ENCODE data around the gene THOP1.

The THOP1 gene

DNA sequence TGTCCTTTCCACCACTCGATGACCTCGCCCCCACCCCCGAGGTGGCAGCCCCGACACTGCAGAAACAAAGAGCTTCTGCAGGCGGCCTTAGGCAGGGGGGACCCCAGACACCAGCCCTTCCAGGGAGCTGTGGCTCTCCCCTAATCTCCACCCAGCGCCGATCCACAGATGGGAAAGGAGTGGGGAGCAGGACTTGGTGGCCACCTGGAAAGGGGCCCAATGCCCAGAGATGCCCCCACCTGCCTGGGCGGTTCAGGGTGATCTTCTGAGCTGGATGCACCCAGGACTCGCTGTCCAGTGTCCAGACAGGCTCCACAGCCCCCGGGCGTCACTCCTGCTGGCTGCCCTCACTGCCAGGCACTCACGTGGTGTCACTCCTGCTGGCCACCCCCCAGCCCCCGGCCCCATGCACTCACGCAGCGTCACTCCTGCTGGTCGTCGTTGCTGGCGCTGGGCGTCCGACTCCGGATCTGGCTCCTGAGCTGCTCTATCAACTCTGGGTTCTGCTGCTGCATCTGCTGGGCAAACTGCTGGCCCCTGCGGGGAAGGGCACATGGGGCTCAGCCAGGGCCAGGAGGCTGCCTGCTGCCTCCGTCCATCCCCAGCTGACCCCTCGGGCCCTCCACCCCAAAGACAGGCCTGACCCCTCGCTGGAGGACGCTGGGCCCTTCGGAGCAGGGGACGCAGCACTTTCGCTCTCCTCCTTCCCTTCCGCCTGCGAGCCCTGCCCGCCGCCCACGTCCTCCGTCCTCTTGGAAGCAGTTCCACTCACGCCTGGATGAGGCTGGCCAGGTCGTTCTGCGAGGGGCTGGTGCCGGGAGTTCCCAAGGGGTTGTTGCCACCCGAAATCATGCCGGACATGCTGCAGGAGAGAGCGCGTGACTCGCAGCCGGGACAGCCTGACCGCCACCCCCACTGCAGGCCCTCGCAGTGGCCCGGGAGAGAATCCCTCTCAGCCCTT, 28.1 kb upstream of the THOP1 start:
- Mint-ChIP-seq H3K4me1 (ENCODE audit: low read depth) (peaks cover 16% of the 10 kb centered on the region), H3K36me3 (ENCODE audit: low read depth) (peaks cover 86% of the 10 kb centered on the region), H3K27ac (no peak overlapping the region), H3K4me3 (no peak overlapping the region), H3K27me3 (no peaks in the 10 kb centered on the region), H3K9me3 (no peaks in the 10 kb centered on the region)
- DNase-seq: no peak

DNA sequence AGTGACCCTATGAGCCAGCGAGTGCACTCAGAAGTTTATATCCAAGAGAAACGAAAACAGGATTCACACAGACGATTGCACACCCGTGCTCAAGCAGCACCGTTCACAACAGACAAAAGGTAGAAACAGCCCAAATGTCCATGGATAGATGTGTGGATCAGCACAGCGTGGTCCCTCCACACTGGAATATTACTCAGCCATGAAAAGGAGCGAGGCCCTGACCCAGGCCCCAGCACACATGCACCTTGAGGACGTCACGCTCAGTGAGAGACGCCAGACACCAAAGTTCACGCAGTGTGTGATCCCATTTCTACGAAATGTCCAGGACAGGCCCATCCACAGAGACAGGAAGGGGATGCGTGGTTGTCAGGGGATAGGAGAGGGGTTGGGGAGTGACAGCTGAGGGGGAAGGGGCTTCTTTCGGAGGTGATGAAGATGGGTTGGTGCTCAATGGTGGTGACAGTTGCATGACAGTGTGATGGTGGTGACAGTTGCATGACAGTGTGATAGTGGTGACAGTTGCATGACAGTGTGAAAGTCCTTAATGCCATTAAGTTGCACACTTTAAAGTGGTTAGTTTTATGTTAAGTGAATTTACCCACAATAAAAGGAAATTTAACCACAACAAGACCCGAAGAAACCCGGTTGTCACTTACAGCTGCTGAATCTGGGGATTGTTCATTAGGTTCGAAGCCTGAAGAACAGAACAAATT, 26.5 kb upstream of the THOP1 start:
- Mint-ChIP-seq H3K27me3 (no peaks in the 10 kb centered on the region), H3K4me3 (no peak overlapping the region), H3K27ac (no peak overlapping the region), H3K9me3 (no peaks in the 10 kb centered on the region), H3K36me3 (ENCODE audit: low read depth) (peaks cover 90% of the 10 kb centered on the region), H3K4me1 (ENCODE audit: low read depth) (peaks cover 7% of the 10 kb centered on the region)
- no peak for DNase-seq

DNA sequence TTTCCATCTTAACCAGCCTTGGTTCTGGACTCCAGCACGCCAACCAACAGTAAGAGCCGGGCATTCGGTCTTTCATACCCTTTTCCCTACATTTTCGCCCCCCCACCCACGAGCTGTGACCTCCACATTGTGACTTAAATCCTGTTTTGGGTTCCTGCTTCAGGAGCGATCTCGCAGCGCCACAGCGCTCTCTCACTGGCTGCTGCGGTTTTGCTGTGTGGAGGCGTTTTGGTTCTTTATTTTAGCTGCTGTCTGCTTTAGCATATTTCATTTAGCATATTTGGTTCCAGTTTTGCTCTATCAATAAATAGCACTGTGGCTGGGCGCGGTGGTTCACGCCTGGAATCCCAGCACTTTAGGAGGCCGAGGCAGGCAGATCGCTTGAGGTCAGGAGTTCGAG, 25.9 kb upstream of the THOP1 start:
- Mint-ChIP-seq H3K9me3 (no peaks in the 10 kb centered on the region), H3K36me3 (ENCODE audit: low read depth) (peaks cover 89% of the 10 kb centered on the region), H3K27me3 (no peaks in the 10 kb centered on the region), H3K4me1 (ENCODE audit: low read depth) (peaks cover 7% of the 10 kb centered on the region), H3K27ac (no peak overlapping the region), H3K4me3 (no peak overlapping the region)
- no peak for DNase-seq

DNA sequence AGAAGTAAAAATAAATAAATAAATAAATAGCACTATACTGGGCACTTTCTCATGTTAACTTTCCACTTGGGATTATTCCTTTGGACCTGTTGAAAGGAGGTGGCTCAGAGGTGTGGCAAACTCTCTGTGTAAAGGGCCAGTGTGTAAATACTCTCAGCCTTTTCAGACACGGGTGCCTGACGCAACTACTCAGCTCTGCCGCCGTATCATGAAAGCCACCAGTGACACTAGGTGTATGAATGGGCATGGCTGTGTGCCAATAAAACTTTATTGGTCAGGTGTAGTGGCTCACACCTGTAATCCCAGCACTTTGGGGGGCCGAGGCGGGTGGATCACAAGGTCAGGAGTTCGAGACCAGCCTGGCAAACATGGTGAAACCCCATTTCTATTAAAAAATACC, 25.3 kb upstream of the THOP1 start:
- Mint-ChIP-seq H3K36me3 (ENCODE audit: low read depth) (peaks cover 89% of the 10 kb centered on the region), H3K27me3 (no peaks in the 10 kb centered on the region), H3K4me1 (ENCODE audit: low read depth) (peaks cover 7% of the 10 kb centered on the region), H3K4me3 (no peak overlapping the region), H3K9me3 (no peaks in the 10 kb centered on the region), H3K27ac (no peak overlapping the region)
- no peak for DNase-seq

DNA sequence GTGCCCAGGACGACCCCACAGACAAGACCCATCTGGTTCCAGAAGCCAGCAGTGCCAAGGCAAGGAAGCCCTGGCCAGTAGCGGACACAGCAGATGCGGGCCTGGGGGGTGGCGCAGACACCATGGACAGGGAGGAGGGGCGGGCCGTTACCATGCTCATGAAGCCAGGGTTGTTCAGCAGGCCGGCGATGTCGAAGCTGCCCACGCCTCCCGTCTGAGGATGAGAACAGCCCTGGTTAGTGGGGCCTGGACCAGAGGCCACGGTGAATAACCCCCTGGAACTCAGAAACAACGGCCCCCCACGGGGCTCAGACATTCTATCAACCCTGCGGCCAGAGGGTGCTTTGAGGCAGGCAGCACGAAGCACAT, 24.0 kb upstream of the THOP1 start:
- Mint-ChIP-seq H3K4me3 (no peak overlapping the region), H3K9me3 (no peaks in the 10 kb centered on the region), H3K27ac (no peak overlapping the region), H3K4me1 (ENCODE audit: low read depth) (peaks cover 7% of the 10 kb centered on the region), H3K27me3 (no peaks in the 10 kb centered on the region), H3K36me3 (ENCODE audit: low read depth) (peaks cover 87% of the 10 kb centered on the region)
- DNase-seq: no peak

DNA sequence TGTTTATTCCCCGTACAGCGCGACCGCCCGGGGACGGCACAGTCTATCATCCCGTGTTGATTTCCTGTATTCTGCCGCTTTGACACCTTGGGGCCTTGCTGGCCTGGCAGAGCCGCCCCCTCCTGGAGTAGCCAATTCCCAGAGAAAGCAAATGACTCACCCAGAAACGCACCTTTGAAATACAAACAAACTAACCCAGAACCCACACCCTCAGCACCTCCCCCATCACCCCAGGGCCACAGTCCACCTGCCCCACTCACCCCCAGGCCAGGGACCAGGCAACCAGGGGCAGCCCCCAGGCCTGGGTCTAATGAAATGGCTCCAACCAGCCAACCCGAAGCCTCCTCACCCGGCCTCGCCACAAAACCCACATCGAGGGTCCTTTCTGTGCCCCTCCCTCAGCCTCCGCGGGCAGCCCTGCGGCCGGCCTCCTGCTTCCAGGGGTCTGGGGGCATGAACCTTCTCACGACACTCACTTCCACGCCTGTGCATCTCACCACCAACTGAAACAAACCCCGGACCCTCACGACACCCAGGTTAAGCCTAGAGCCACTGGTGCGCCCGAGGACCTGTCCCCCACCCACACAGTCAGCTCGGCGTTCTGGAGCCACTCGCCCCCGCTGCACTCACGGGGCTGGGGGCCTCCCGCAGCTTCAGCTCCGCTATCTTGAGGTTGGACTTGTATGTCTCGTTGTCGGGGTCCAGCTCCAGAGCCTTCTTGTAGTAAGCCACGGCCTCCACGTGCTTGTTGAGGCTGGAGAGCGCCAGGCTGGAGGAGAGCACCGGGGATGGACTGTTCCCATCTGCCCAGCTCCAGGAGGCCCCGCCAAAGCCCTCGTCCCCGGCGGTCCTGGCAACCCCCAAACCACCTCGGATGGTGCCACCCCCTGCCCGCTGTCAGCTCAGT, 23.2 kb upstream of the THOP1 start:
- H3K27me3 Mint-ChIP-seq: no peaks in the 10 kb centered on the region
- peak overlapping the region; percentile 4 for H3K27ac Mint-ChIP-seq
- peaks cover 7% of the 10 kb centered on the region for H3K4me1 Mint-ChIP-seq (ENCODE audit: low read depth)
- peaks cover 86% of the 10 kb centered on the region for H3K36me3 Mint-ChIP-seq (ENCODE audit: low read depth)
- no peaks in the 10 kb centered on the region for H3K9me3 Mint-ChIP-seq
- no peak for DNase-seq
- no peak overlapping the region for H3K4me3 Mint-ChIP-seq

DNA sequence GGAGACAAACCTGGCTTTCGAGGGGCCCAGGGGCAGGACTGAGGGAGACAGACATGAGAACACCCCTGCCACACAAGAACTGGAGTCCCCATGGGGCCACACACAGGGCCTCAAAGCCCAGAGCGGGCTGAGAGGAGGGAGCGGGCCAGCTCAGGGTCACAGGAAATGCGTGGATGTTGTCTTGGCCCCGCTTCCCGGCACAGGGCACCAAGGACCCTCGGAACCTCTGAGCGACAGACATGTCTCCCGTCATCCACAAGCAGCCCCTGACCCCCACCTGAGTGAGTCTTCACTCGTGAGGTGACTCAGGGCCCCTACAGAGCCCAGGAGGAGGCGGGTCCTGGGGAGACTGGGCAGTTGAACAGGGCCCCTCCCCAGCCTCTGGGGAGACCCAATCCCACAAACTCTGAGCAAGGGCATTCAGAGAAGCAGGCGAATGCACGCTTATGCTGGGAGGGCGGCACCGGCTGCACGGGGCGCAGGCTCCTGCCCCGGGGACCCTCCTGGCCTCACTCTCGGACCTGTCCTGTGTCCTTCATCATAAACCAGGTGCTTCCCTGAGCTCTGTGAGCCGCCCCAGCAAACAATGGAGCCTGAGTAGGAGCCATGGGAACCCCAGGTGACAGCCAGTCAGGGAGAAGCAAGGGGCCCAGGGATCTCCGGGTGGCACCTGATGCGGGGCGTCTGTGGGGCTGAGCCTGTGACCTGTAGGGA, 22.4 kb upstream of the THOP1 start:
- Mint-ChIP-seq H3K4me3 (no peak overlapping the region), H3K9me3 (no peaks in the 10 kb centered on the region), H3K27ac (peak overlapping the region; percentile 37), H3K4me1 (ENCODE audit: low read depth) (peaks cover 7% of the 10 kb centered on the region), H3K27me3 (no peaks in the 10 kb centered on the region), H3K36me3 (ENCODE audit: low read depth) (peaks cover 83% of the 10 kb centered on the region)
- no peak for DNase-seq

DNA sequence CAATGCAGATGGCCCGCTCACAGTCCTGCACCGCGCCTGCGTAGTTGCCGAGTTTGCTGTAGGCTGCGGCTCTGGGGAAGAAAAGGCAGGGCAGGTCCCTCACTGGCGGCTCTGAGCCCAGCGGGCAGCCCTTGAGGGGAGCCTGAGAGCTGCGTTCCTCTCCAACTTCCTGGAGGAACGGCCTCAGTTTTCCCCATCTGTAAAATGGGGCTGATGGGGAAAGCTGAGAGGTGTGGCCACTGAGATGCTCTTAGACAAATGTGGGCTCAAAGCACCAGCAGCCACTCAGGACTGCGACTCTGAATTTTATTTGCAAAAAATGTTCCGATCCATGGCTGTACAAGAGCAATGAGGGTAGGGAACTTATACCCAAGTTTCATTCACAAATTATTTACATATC, 21.6 kb upstream of the THOP1 start:
- H3K4me1 Mint-ChIP-seq (ENCODE audit: low read depth): peaks cover 7% of the 10 kb centered on the region
- H3K27ac Mint-ChIP-seq: no peak overlapping the region
- peaks cover 81% of the 10 kb centered on the region for H3K36me3 Mint-ChIP-seq (ENCODE audit: low read depth)
- no peaks in the 10 kb centered on the region for H3K27me3 Mint-ChIP-seq
- H3K4me3 Mint-ChIP-seq: no peak overlapping the region
- no peak for DNase-seq
- H3K9me3 Mint-ChIP-seq: no peaks in the 10 kb centered on the region

DNA sequence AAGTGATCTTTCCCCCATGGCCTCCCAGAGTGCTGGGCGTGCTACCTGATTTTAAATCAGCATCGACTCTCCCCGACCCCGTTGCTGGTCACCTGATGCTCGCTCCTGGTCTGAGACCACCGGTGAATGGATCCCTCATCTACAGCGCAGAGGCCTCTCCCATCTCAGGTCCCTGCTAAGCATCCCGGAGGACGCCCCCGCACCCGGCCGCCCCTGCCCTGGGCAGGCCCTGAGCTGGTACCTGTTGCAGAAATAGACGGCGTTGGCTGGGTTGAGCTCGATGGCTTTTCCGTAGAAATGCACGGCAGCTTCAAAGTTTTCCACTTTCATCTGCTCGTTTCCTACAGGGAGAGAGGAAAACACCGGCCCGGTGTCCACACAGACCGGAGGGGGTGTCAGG, 20.4 kb upstream of the THOP1 start:
- Mint-ChIP-seq H3K36me3 (ENCODE audit: low read depth) (peaks cover 73% of the 10 kb centered on the region), H3K9me3 (no peaks in the 10 kb centered on the region), H3K4me3 (no peak overlapping the region), H3K27ac (no peak overlapping the region), H3K27me3 (no peaks in the 10 kb centered on the region), H3K4me1 (ENCODE audit: low read depth) (peaks cover under 1% of the 10 kb centered on the region)
- DNase-seq: no peak

DNA sequence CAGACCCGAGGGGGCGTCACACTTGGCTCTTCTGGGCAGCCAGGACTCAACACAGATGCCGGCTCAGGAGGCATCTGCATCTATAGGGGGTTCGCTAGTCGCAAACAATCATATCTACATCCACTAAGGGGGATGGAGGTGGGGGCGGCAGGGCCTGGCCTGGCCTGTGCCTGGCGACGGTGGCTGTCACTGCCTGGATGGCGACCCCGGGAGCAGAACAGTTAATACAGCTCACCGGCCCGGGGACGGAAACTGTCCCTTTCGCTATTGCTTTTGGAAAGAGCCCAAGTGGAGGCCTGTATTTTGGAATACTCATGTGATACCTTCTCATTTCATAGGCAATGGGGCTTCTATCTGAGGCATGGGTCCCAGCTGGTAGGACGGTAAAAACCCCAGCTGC, 19.9 kb upstream of the THOP1 start:
- H3K36me3 Mint-ChIP-seq (ENCODE audit: low read depth): peaks cover 75% of the 10 kb centered on the region
- DNase-seq: no peak
- H3K27me3 Mint-ChIP-seq: no peaks in the 10 kb centered on the region
- no peak overlapping the region for H3K4me3 Mint-ChIP-seq
- no peaks in the 10 kb centered on the region for H3K9me3 Mint-ChIP-seq
- H3K27ac Mint-ChIP-seq: no peak overlapping the region
- no peaks in the 10 kb centered on the region for H3K4me1 Mint-ChIP-seq (ENCODE audit: low read depth)

DNA sequence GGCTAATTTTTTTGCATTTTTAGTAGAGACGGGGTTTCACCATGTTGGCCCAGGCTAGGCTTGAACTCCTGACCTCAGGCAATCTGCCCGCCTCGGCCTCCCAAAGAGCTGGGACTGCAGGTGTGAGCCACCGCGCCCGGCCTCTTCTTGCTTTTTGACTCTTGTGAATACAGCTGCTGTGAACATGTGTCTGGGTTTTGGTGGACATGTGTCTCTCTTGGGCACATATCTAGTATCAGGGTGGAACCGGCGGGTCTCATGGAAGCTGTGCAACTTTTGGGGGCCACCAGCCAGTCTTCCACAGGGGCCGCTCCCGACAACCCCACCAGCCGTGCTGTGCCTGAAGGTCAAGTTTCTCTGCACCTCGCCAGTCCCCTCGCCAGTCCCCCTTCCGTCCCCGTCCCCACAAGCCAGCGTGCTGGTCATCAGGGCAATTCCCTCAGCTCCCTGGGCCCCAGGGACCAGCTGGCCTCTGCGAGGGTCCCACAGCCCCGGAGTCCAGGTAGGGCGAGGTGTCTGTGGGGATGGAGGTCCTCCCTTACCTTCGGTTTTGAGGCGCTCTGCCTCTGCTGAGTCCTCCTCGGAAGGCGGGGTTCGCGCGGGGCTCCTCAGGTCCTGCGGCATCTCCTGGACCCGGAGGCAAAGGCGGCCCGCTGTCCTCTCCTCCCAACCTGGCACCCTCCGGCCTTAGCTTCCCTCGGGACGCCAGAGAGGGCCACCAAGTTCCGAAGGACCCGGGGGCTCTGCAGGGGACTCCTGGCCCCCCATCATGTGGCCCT, 18.5 kb upstream of the THOP1 start:
- H3K27ac Mint-ChIP-seq: no peak overlapping the region
- H3K4me1 Mint-ChIP-seq (ENCODE audit: low read depth): no peaks in the 10 kb centered on the region
- DNase-seq: no peak
- no peak overlapping the region for H3K4me3 Mint-ChIP-seq
- H3K27me3 Mint-ChIP-seq: no peaks in the 10 kb centered on the region
- peaks cover 71% of the 10 kb centered on the region for H3K36me3 Mint-ChIP-seq (ENCODE audit: low read depth)
- H3K9me3 Mint-ChIP-seq: no peaks in the 10 kb centered on the region

DNA sequence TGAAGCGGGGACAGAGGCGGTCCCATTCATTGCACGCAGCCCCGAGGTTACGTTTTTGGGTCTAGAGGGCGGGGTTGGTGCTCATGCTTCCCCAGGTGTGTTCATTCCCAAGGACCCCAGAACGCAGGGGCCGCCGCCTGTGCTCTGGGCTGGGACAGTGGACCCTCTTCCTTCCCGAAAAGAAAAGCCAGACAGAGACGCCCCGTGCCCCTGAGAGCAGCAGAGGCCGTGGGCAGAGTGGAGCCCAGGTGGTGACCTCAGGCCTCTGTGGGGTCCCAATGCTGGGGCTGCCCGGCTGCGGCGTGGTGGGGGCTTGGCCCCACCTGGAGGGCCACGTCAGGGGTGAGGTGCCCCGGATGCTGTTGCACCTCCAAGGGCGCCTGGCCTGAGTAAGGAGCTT, 17.6 kb upstream of the THOP1 start:
- Mint-ChIP-seq H3K36me3 (ENCODE audit: low read depth) (peaks cover 70% of the 10 kb centered on the region), H3K27ac (no peak overlapping the region)

DNA sequence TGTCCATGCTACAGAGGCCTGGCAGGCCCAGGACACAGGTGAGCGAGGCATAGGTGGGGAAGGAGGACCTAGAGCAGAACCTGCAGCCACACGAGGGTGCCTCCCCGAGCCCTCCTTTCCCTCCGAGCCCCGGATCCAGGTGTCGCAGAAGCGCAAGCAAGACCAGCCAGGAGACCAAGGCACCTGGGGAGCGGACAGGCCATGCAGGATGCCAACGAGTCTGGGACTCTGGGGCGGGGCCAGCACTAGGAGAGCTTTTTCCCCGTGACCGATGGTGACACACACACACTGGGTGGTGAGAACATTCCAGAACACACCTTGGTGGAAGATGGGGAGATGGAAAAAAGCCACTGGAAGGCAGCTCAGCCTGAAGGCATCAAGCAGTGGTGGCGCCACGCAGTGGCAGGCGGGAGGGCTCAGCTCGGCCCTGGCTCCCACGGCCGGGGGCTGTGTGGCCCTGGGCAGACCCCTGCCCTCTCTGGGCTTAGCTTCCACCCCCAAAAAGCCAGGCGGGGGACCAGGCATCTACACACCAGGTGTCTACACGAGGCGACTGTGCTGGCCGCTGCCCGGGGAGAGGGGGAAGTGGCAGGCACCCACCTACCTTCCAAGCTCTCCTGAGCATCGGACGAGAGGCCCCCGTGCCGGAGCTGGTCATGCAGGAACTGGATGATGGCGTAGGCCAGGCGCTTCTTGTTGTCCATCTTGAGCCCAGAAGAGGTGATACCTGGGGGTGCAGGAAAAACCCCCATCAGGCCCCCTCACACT, 16.8 kb upstream of the THOP1 start:
- Mint-ChIP-seq H3K36me3 (ENCODE audit: low read depth) (peaks cover 63% of the 10 kb centered on the region), H3K4me1 (ENCODE audit: low read depth) (peaks cover 7% of the 10 kb centered on the region), H3K4me3 (no peak overlapping the region), H3K27ac (no peak overlapping the region), H3K27me3 (no peaks in the 10 kb centered on the region), H3K9me3 (no peaks in the 10 kb centered on the region)
- no peak for DNase-seq

More for the DNA sequence above, 17.6 kb upstream of the THOP1 start:
- no peaks in the 10 kb centered on the region for H3K27me3 Mint-ChIP-seq
- H3K4me1 Mint-ChIP-seq (ENCODE audit: low read depth): peaks cover 7% of the 10 kb centered on the region
- H3K9me3 Mint-ChIP-seq: no peaks in the 10 kb centered on the region
- DNase-seq: no peak
- H3K4me3 Mint-ChIP-seq: no peak overlapping the region

Measured in activated T-cell treated with anti-CD3 and anti-CD28 coated beads, Interleukin-2, amount 50 U/mL, for 24 hours (primary cell).